ENCODE measurements around the gene HIVEP3.

HIVEP3 gene

DNA sequence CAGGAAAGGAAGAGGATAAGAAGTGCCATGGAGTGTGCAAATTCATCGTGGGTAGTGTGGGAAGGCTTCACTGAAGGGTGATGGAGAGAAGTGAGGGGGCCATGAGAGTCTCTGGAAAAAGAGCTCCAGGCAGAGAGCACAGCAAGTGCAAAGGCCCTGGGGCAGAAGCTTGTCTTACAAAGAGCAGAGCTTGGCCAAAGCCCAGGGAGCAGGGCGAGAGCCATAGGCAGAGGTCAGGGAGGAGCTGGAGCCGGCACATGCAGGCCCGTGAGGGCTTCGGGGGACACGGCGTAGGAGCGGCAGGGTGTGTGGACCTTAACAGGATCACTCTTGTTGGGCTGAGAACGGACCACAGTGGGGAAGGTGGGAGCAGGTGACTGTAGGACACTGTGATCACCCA lies 350.5 kb downstream of the HIVEP3 start:
- Histone ChIP-seq H3K4me3 (ENCODE audit: low read depth, low read length) (no peak overlapping the region), H3K27ac (no peak overlapping the region), H3K9me3 (ENCODE audit: control insufficient read depth, low read length) (no peaks in the 10 kb centered on the region), H3K9ac (no peak overlapping the region), H3K4me2 (ENCODE audit: low read length) (no peak overlapping the region), H3K79me2 (no peaks in the 10 kb centered on the region), H3K4me1 (no peaks in the 10 kb centered on the region), H3K27me3 (ENCODE audit: control insufficient read depth, insufficient read depth, low read length) (no peaks in the 10 kb centered on the region), H3K36me3 (ENCODE audit: control insufficient read depth, insufficient read depth, low read length) (no peaks in the 10 kb centered on the region), H2AFZ (no peak overlapping the region)
- TF ChIP-seq, protein P1, sequence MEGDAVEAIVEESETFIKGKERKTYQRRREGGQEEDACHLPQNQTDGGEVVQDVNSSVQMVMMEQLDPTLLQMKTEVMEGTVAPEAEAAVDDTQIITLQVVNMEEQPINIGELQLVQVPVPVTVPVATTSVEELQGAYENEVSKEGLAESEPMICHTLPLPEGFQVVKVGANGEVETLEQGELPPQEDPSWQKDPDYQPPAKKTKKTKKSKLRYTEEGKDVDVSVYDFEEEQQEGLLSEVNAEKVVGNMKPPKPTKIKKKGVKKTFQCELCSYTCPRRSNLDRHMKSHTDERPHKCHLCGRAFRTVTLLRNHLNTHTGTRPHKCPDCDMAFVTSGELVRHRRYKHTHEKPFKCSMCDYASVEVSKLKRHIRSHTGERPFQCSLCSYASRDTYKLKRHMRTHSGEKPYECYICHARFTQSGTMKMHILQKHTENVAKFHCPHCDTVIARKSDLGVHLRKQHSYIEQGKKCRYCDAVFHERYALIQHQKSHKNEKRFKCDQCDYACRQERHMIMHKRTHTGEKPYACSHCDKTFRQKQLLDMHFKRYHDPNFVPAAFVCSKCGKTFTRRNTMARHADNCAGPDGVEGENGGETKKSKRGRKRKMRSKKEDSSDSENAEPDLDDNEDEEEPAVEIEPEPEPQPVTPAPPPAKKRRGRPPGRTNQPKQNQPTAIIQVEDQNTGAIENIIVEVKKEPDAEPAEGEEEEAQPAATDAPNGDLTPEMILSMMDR (IDR thresholded peaks at IDR 0.05): no peak

DNA sequence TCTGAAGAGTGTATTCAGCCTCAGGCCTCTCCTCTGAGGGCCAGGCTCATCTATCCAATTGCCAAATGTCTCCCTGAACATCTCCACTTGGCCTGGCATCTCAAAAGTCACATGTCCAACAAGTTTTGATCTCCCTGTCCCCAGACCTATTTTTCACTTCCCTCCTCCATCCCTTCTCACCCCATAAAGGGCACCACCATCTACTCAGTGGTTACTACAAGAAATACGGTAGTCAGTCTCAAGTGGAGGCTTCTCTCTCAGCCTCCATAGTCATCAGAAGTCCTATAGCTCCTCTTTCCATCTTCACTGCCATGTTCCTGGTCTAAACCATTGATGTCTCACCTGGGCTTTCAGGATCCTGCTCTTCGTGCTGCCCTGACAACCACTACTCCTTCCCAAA lies 351.8 kb downstream of the HIVEP3 start:
- Histone ChIP-seq H3K4me3 (ENCODE audit: low read depth, low read length) (no peak overlapping the region), H3K27me3 (ENCODE audit: control insufficient read depth, insufficient read depth, low read length) (no peaks in the 10 kb centered on the region), H3K79me2 (no peaks in the 10 kb centered on the region), H3K4me2 (ENCODE audit: low read length) (no peak overlapping the region), H3K4me1 (no peaks in the 10 kb centered on the region), H2AFZ (no peak overlapping the region), H3K36me3 (ENCODE audit: control insufficient read depth, insufficient read depth, low read length) (no peaks in the 10 kb centered on the region), H3K9ac (no peak overlapping the region), H3K9me3 (ENCODE audit: control insufficient read depth, low read length) (no peaks in the 10 kb centered on the region), H3K27ac (no peak overlapping the region)
- TF ChIP-seq, protein P1 (IDR thresholded peaks at IDR 0.05): no peak

DNA sequence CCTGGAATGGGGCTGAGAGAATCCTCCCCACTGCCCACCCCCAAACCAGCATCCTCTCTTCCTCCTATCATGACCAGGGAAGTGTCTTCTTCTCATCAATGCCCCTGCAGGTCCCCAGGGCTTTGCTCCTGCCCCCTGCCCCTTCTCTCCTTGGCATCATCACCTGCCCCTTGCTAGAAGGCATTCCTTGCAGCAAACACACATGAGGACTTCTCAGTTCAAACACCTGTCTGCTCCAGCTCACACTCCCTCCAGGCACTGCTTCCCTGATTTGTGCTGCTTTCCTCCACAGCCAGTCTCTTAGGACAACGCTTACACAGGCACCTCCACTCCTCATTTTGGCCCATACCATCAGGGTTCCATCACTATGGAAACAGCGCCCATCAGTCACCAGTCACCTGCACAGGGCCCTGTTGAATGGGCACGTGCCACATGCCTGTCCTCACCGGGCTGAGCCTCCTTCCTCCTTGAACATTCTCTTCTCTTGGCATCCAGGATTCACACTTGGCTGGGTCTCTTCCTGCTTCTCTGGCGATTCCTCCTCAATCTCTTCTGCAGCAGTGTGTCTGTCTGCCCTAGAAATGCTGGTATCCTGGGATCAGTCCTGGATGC lies 352.3 kb downstream of the HIVEP3 start:
- Histone ChIP-seq H3K4me2 (ENCODE audit: low read length) (no peak overlapping the region), H2AFZ (no peak overlapping the region), H3K9me3 (ENCODE audit: control insufficient read depth, low read length) (no peaks in the 10 kb centered on the region), H3K27me3 (ENCODE audit: control insufficient read depth, insufficient read depth, low read length) (no peaks in the 10 kb centered on the region), H3K4me1 (no peaks in the 10 kb centered on the region), H3K36me3 (ENCODE audit: control insufficient read depth, insufficient read depth, low read length) (no peaks in the 10 kb centered on the region), H3K27ac (no peak overlapping the region), H3K4me3 (ENCODE audit: low read depth, low read length) (no peak overlapping the region), H3K79me2 (no peaks in the 10 kb centered on the region), H3K9ac (no peak overlapping the region)
- TF ChIP-seq, protein P1 (IDR thresholded peaks at IDR 0.05): no peak

DNA sequence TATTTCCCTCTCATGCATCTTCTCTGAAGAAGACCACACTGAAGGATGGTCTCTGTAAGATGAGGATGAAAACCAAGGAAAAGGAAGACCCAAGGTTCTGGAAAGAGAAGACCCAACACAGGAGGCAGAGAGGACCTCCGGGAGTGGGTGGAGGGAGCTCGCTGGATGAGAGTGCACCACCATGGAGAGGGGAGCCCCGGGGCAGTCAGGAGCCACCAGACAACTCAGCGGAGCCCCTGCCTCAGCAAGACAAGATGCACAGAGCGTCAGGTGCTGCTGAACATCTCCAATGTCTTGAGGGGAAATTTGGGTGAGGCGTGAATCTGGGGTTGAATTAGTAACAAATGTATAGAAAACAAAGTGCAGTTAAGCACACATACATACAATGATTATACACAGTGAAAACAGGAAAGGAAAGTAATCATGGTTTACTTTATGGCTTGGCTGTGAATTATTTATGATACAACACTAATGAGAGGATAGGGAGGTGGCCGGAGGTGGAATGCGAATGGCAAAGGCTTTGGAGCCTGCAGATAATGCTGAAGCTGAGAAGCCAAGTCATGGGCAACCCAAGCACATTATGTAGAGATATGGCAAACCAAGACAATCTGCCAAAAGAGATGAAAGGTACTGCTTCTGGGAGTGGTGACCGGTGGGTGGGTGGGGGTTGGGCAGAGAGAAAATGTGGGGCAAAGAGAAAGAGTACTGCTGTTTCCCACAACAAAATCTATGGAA lies 353.8 kb downstream of the HIVEP3 start:
- Histone ChIP-seq H3K4me1 (no peaks in the 10 kb centered on the region), H3K27me3 (ENCODE audit: control insufficient read depth, insufficient read depth, low read length) (no peaks in the 10 kb centered on the region), H3K4me3 (ENCODE audit: low read depth, low read length) (no peak overlapping the region), H3K27ac (no peak overlapping the region), H3K4me2 (ENCODE audit: low read length) (no peak overlapping the region), H2AFZ (no peak overlapping the region), H3K9me3 (ENCODE audit: control insufficient read depth, low read length) (no peaks in the 10 kb centered on the region), H3K79me2 (no peaks in the 10 kb centered on the region), H3K9ac (no peak overlapping the region), H3K36me3 (ENCODE audit: control insufficient read depth, insufficient read depth, low read length) (no peaks in the 10 kb centered on the region)
- TF ChIP-seq, protein P1 (IDR thresholded peaks at IDR 0.05): no peak

DNA sequence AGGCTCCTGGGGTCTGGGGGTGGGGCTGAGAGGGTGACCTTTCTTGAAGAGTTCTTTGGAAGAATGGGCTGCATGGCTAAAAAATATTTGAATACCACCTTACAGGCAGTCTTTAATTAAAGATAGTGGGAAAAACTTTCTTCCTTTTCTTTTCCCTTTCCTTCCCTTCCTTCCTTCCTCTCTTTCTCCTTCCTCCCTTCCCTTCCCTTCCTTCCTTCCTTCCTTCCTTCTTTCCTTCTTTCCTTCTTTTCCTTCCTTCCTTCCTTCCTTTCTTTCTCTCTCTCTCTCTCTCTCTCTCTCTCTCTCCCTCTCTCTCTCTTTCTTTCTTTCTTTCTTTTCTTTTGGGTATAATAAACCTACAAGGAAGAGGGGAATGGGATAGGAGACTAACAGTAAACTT lies 356.4 kb downstream of the HIVEP3 start:
- no peak overlapping the region for H3K27ac ChIP-seq
- no peaks in the 10 kb centered on the region for H3K79me2 ChIP-seq
- H3K9me3 ChIP-seq (ENCODE audit: control insufficient read depth, low read length): no peaks in the 10 kb centered on the region
- TF ChIP-seq, protein P1 (IDR thresholded peaks at IDR 0.05): no peak
- no peaks in the 10 kb centered on the region for H3K27me3 ChIP-seq (ENCODE audit: control insufficient read depth, insufficient read depth, low read length)
- no peaks in the 10 kb centered on the region for H3K4me1 ChIP-seq
- no peak overlapping the region for H2AFZ ChIP-seq
- no peak overlapping the region for H3K4me2 ChIP-seq (ENCODE audit: low read length)
- no peak overlapping the region for H3K4me3 ChIP-seq (ENCODE audit: low read depth, low read length)
- H3K9ac ChIP-seq: no peak overlapping the region
- no peaks in the 10 kb centered on the region for H3K36me3 ChIP-seq (ENCODE audit: control insufficient read depth, insufficient read depth, low read length)

All from parathyroid adenoma (tissue), 2 donors.